CD14-positive monocyte (primary cell): Measurements from ENCODE around the gene CTSD. TPM values are rescaled to one million over a fixed set of nuclear protein-coding genes. Genes with fewer than 3 reads are reported as not detected.

Source experiments
- DNase-seq, 3 donors: peaks; one replicate each; pipeline ENCODE4 v3.0.0-alpha.2; 2011 to 2022
- H2AFZ ChIP-seq: 2 replicates; pipeline ENCODE4 v1.6.0; 2012; ENCODE audit warnings: mild to moderate bottlenecking, low read depth, low read length, inconsistent platforms; ENCODE audit not compliant: insufficient read depth, poor library complexity, severe bottlenecking
- H3K27ac ChIP-seq, 2 donors: 1 replicate in 1 of 2; 2 replicates in 1 of 2; pipeline ENCODE4 v1.5.1; 2012 to 2013; ENCODE audit warnings: low read length in 2 of 2, control low read depth in 1 of 2, inconsistent platforms in 1 of 2, low read depth in 1 of 2, mild to moderate bottlenecking in 1 of 2
- H3K27me3 ChIP-seq, 2 donors: one replicate each; pipeline versions ENCODE4 v1.6.0 to v1.6.1; 2011 to 2013; ENCODE audit warnings: low read length in 2 of 2; ENCODE audit not compliant: control insufficient read depth in 2 of 2, insufficient read depth in 2 of 2
- H3K36me3 ChIP-seq, 2 donors: replicated peaks in 1 of 2; 1 replicate in 1 of 2; 2 replicates in 1 of 2; pipeline versions ENCODE4 v1.5.1 to v1.6.1; 2012 to 2013; ENCODE audit warnings: low read length in 2 of 2, control low read depth in 1 of 2, inconsistent platforms in 1 of 2, mild to moderate bottlenecking in 1 of 2; ENCODE audit not compliant: insufficient read depth in 2 of 2, control insufficient read depth in 1 of 2
- H3K4me1 ChIP-seq, 2 donors: 1 replicate in 1 of 2; 2 replicates in 1 of 2; pipeline versions ENCODE4 v1.5.1 to v1.6.1; 2012 to 2013; ENCODE audit warnings: low read length in 2 of 2, control low read depth in 1 of 2, inconsistent platforms in 1 of 2, mild to moderate bottlenecking in 1 of 2, moderate library complexity in 1 of 2; ENCODE audit not compliant: insufficient read depth in 2 of 2, control insufficient read depth in 1 of 2
- H3K4me2 ChIP-seq: replicated peaks from 2 replicates; pipeline ENCODE3; 2012; ENCODE audit warnings: low read length, moderate library complexity, mild to moderate bottlenecking; ENCODE audit not compliant: poor library complexity, severe bottlenecking; ENCODE audit errors: extremely low read depth
- H3K4me3 ChIP-seq, 3 experiments: fragments of 200-600 bp in 1 of 3; sonication (generic) in 1 of 3; replicated peaks in 1 of 3; 1 replicate in 2 of 3; 2 replicates in 1 of 3; pipeline ENCODE4 v1.5.1; 2011 to 2013; ENCODE audit warnings: low read length in 3 of 3, mild to moderate bottlenecking in 3 of 3, control low read depth in 2 of 3, low read depth in 2 of 3, inconsistent platforms in 1 of 3, moderate library complexity in 1 of 3
- H3K79me2 ChIP-seq: 2 replicates; pipeline ENCODE4 v1.6.0; 2012; ENCODE audit warnings: mild to moderate bottlenecking, control low read depth, inconsistent platforms, low read length, moderate library complexity; ENCODE audit not compliant: insufficient read depth
- H3K9ac ChIP-seq: 2 replicates; pipeline ENCODE4 v1.6.0; 2017; ENCODE audit warnings: low read length, mild to moderate bottlenecking; ENCODE audit not compliant: insufficient read depth, poor library complexity, severe bottlenecking
- H3K9me3 ChIP-seq, 2 donors: replicated peaks in 1 of 2; 1 replicate in 1 of 2; 2 replicates in 1 of 2; pipeline versions ENCODE4 v1.5.1 to v1.6.1; 2012 to 2013; ENCODE audit warnings: low read length in 2 of 2, control low read depth in 1 of 2; ENCODE audit not compliant: control insufficient read depth in 1 of 2, insufficient read depth in 1 of 2
- H4K20me1 ChIP-seq: 2 replicates; pipeline ENCODE4 v1.6.0; 2012; ENCODE audit warnings: mild to moderate bottlenecking, low read length, control low read depth, moderate library complexity; ENCODE audit not compliant: insufficient read depth
- H3K27ac Mint-ChIP-seq, 7 donors: one replicate each; pipeline ENCODE4 v1.8.0; 2020; ENCODE audit warnings: mild to moderate bottlenecking in 7 of 7, mixed read lengths in 7 of 7, moderate library complexity in 6 of 7, inconsistent platforms in 2 of 7
- H3K27me3 Mint-ChIP-seq, 3 donors: one replicate each; pipeline ENCODE4 v1.8.0; 2021 to 2022; ENCODE audit warnings: low read depth in 3 of 3, mild to moderate bottlenecking in 3 of 3, mixed read lengths in 3 of 3, moderate library complexity in 3 of 3, inconsistent platforms in 1 of 3
- H3K36me3 Mint-ChIP-seq, 2 donors: one replicate each; pipeline ENCODE4 v1.8.0; 2020; ENCODE audit warnings: mixed read lengths in 2 of 2, inconsistent platforms in 1 of 2, mild to moderate bottlenecking in 1 of 2
- H3K4me1 Mint-ChIP-seq: one replicate; pipeline ENCODE4 v1.8.0; 2020; ENCODE audit warnings: mild to moderate bottlenecking, mixed read lengths
- H3K4me3 Mint-ChIP-seq, 2 donors: one replicate each; pipeline ENCODE4 v1.8.0; 2020; ENCODE audit warnings: mild to moderate bottlenecking in 2 of 2, mixed read lengths in 2 of 2, moderate library complexity in 1 of 2
- H3K9me3 Mint-ChIP-seq, 7 donors: one replicate each; pipeline ENCODE4 v1.8.0; 2020 to 2022; ENCODE audit warnings: mixed read lengths in 7 of 7, mild to moderate bottlenecking in 6 of 7, moderate library complexity in 6 of 7, inconsistent platforms in 2 of 7
- CTCF ChIP-seq: fragments of 200-600 bp; IDR thresholded peaks from one replicate; pipeline ENCODE4 v1.8.0; 2022; ENCODE audit warnings: antibody characterized with exemption, mild to moderate bottlenecking
- WGBS: methylation state at CpG from one replicate; pipeline ENCODE4 v1.1.5; 2013; ENCODE audit warnings: missing lambda C conversion rate; ENCODE audit not compliant: insufficient coverage; 5-methylcytosine and 5-hydroxymethylcytosine counted together
- intact Hi-C, 2 donors: fragments of 100-400 bp; cut with micrococcal nuclease; formaldehyde crosslinking; loops; one replicate each; pipeline versions ENCODE4 v1.15.0 to v1.15.1; 2023
- polyA plus RNA-seq, 3 donors: library from polyadenylated mRNA; depleted of rRNA in 1 of 3; unstranded in 2 of 3; stranded (reverse) in 1 of 3; fragments of 300-500 nt in 2 of 3; fragments of >200 nt in 1 of 3; fragmentation: Illumina TruSeq in 2 of 3; gene quantifications; 1 replicate in 2 of 3; 2 replicates in 1 of 3; pipeline ENCODE4 v1.2.3, GENCODE V29; 2012 to 2021

CTSD gene
- polyA plus RNA-seq, 3 donors, result 835 to 1,372 (median 855) TPM

GRCh38 chr11:1729692-1730011, 34.1 kb downstream of the CTSD start:
- H3K36me3 ChIP-seq, result no peaks in the 10 kb centered on the region
- H3K9me3 ChIP-seq, result no peaks in the 10 kb centered on the region
- H3K79me2 ChIP-seq, result no peaks in the 10 kb centered on the region
- peaks cover 0 to 9% (median 0%) of the 10 kb centered on the region in 7 donors for H3K9me3 Mint-ChIP-seq
- TF ChIP-seq CTCF, result no peak
- H3K4me3 Mint-ChIP-seq, result peak overlapping the region in 1 of 2 donors; percentile 68
- H3K27ac Mint-ChIP-seq, result no peak overlapping the region
- H3K4me1 Mint-ChIP-seq, result peaks cover 20% of the 10 kb centered on the region
- intact Hi-C loops, result no loop called here
- peak overlapping the region; percentile 41 for H3K4me2 ChIP-seq
- no peak overlapping the region for H2AFZ ChIP-seq
- WGBS, result 57% methylated on average over 7 of the region's 9 CpGs
- H3K9ac ChIP-seq, result no peak overlapping the region
- no peaks in the 10 kb centered on the region for H4K20me1 ChIP-seq
- H3K27ac ChIP-seq, result no peak overlapping the region
- H3K36me3 Mint-ChIP-seq, result no peaks in the 10 kb centered on the region
- peak overlapping the region in 1 of 3 experiments; percentile 39 for H3K4me3 ChIP-seq
- H3K27me3 ChIP-seq, result peaks cover 12 to 59% of the 10 kb centered on the region in 2 donors
- H3K4me1 ChIP-seq, result peaks cover 8 to 15% of the 10 kb centered on the region in 2 donors
- H3K27me3 Mint-ChIP-seq, result peaks cover 41 to 72% (median 60%) of the 10 kb centered on the region in 3 donors
- peak in 1 of 3 donors; percentile 21 for DNase-seq

GRCh38 chr11:1728931-1729691, 34.6 kb downstream of the CTSD start:
- Mint-ChIP-seq H3K36me3 (no peaks in the 10 kb centered on the region), H3K4me3 (peak overlapping the region; percentile 7 to 68), H3K9me3 (peaks cover 0 to 9% (median 0%) of the 10 kb centered on the region in 7 donors), H3K27me3 (peaks cover 37 to 67% (median 55%) of the 10 kb centered on the region in 3 donors), H3K4me1 (peaks cover 16% of the 10 kb centered on the region), H3K27ac (no peak overlapping the region)
- Histone ChIP-seq H3K4me2 (peak overlapping the region; percentile 41), H4K20me1 (no peaks in the 10 kb centered on the region), H2AFZ (no peak overlapping the region), H3K9ac (no peak overlapping the region), H3K36me3 (no peaks in the 10 kb centered on the region), H3K4me3 (peak overlapping the region in 1 of 3 experiments; percentile 39), H3K4me1 (peaks cover 8 to 13% of the 10 kb centered on the region in 2 donors), H3K9me3 (no peaks in the 10 kb centered on the region), H3K27me3 (peaks cover 12 to 54% of the 10 kb centered on the region in 2 donors), H3K79me2 (no peaks in the 10 kb centered on the region), H3K27ac (no peak overlapping the region)
- no peak for DNase-seq
- WGBS, result 34% methylated on average over 14 of the region's 25 CpGs
- TF ChIP-seq CTCF, result no peak
- intact Hi-C loops, result no loop called here
